Measurements from ENCODE around the gene ECSIT.
"Not testable (repeated sequence)": the region's sequence is repeated elsewhere in the genome, so short reads cannot be mapped to it uniquely, and the experiment has no call there.

GRCh38 chr19:11565649-11565980, 36.7 kb upstream of the ECSIT start:
- not testable (repeated sequence) for TF ChIP-seq YY1 (IDR thresholded peaks at IDR 0.05; ENCODE audit: insufficient read depth, insufficient read length); SUZ12 (IDR thresholded peaks at IDR 0.05; ENCODE audit: extremely low read depth, insufficient read depth, insufficient read length)

Data from NT2/D1 (cell line).